SH-SY5Y (cell line): Measurements from ENCODE around the gene FMNL2.

ENCODE experiments used
- GATA2 ChIP-seq: IDR thresholded peaks from 2 replicates; pipeline ENCODE4 v1.6.1; 2011; ENCODE audit warnings: mild to moderate bottlenecking, low read depth, low read length
- GATA3 ChIP-seq: IDR thresholded peaks from 2 replicates; pipeline ENCODE4 v1.6.1; 2011; ENCODE audit warnings: low read depth, mild to moderate bottlenecking, low read length, moderate library complexity

- TF ChIP-seq GATA3: no peak
- no peak for TF ChIP-seq GATA2
Measured at GRCh38 chr2:152343426-152343825, 8.5 kb downstream of the FMNL2 start.
